GM21717 (cell line): ENCODE measurements around the gene ABHD6.
"Not testable (repeated sequence)": the region's sequence is repeated elsewhere in the genome, so short reads cannot be mapped to it uniquely, and the experiment has no call there.

Source experiments
- ATAC-seq: cut with Tn5 transposase; IDR thresholded peaks from one replicate; pipeline ENCODE4 v1.9.1; 2021; ENCODE audit warnings: mild to moderate bottlenecking, moderate library complexity; ENCODE audit not compliant: unreplicated experiment

The ABHD6 gene

DNA sequence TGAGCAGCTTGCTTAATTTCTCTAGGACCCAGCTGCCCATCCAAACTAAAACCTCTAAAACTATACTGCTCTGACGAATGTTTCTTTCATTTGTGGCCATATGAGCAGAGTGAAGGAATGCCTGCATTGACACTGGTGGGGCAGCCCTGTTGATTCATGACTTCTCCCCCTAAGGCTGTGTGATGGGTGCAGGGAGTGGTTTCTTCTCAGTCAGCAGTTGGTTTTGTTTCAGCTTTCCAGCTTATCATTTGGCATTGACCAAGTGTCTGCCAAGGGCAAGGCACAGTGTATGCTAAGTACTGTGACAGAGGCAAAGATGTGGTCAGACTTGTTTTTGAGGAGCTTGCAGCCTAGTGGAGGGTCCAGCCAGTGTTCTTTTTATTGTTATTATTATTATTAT is 4.7 kb downstream of the ABHD6 start:
- no peak for ATAC-seq

DNA sequence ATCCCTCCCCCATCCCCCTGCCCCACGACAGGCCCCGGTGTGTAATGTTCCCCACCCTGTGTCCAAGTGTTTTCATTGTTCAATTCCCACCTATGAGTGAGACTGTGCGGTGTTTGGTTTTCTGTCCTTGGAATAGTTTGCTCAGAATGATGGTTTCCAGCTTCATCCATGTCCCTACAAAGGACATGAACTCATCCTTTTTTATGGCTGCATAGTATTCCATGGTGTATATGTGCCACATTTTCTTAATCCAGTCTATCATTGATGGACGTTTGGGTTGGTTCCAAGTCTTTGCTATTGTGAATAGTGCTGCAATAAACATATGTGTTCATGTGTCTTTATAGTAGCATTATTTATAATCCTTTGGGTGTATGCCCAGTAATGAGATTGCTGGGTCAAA is 5.3 kb downstream of the ABHD6 start:
- ATAC-seq = not testable (repeated sequence)

DNA sequence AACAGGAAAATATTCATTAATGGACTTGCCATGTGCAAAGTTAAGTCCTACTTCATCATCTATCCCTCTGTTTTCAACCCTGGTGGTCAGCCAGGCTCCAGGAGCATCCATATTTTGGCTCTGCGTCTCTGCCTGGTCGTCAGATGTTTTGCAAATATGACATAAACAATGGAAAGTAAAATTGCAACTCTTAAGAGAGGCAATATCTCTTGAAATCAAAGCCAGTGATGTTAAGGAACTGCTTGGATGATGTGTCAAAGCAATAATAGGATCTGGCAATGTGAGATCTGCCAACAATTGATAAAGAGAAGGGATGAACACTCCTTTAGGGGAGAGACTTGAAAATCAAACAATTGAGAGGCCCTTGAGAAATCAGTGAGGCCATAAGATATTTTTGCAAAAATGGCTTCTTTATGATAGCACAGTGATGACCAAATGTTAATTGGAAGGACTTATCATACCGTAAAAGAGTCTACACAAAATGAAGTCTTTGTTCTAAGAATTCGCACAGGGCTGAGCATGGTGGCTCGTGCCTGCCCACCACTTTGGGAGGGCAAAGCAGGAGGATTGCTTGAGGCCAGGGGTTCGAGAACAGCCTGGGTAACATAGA is 6.5 kb downstream of the ABHD6 start:
- ATAC-seq = no peak

DNA sequence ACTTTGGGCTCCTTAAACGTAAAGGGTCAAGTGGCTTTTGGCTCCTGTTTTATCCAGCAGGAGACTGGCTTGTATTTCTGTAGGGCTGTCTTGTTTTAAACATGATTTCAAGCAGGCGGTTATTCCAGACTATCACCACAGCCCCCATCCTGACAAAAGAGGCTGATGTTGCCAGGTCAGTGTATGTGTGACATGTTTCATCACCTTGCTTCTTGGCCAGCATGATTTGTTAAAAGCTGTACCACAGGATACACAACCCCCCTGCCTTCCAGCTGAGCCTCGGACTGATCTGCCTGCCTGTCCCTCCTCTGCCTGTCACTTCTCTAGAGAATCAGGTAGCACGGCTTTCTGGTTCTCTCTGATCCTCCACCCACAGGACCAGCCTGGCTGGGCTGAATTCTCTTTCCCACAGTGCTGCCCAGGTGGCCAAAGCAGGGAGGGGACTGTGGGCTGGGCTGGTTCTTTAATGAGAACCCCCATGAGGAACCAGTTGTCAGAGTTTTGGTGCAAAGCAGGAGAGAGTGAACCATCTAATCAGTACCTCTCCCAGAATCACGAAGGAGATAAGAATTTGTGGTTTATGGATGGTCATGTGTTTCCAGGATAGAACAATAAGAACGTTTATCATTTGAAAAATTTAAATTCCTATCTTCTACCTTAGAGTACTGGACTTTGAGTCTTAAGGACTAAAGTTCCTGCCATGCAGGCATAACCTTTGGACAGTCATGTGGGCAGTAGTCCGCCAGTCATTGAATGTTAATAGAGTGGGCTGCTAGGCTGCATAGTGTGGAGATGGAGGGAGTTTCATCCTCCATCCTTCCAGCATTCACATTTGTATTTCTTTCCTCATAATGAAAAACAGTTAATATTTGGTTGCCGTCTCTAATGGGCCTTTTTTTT is 8.8 kb downstream of the ABHD6 start:
- no peak for ATAC-seq

DNA sequence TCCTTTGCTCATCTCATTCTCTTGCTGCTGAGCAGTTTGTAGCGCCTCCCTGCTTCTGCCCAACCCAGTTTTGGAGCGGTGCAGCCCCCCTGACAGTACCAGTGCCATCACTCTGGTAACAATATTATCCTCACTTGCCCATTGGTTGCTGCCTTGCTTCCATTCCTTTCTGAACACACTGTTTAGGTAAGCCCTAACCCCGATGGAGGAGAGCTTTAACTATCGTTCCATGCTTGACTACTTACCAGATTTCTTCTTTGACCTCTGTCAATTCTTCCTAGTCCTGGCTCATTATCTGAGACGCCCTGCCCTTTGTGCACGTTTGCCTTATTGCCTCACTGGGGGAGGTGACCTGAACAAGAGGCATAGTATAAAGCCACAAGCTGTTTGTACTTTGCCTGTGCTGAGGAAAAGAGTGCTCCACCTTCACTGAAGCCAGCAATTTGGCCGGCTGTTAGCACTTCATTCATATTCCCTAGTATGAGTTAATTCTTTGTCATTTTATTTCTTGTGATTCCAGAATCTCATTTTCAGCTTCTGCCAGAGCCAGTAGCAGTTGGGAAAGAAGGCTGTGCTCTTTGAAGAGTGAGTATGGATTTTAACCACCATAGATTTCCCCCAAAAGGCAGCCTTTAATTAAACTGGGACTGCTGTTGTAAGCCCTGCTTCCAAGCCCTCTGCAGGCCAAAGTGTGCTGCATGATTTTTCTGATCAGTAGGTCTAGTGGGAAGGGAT is 11.9 kb downstream of the ABHD6 start:
- ATAC-seq = no peak

DNA sequence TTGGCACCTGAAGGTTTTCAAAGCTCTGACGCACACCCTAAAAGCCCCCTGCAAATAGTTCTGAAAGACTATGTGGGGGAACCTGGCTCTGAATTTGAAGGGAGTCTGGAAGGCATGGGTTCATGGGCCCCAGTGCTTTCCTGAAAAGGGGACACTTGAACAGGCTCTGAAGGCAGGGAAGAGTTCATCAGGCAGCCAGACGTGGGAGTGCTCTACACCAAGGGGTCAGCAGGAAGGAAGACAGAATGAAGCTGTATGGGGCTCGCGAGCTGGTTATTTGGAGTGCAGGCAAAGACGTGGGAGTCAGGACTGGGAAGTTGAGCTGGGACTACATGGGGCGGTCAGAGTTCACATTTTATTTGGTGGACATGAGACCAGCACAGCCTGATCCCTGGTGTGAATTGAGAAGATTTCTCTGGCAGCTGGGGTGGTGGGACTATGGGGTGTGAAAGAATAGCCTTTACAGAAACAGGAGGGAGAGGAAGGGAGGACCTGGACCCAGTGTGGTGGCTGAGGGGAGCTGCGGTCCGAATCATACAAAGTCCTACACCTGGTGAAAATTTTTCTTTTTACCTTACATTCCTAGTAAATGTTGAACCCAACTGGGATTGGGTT is 12.6 kb downstream of the ABHD6 start:
- no peak for ATAC-seq

DNA sequence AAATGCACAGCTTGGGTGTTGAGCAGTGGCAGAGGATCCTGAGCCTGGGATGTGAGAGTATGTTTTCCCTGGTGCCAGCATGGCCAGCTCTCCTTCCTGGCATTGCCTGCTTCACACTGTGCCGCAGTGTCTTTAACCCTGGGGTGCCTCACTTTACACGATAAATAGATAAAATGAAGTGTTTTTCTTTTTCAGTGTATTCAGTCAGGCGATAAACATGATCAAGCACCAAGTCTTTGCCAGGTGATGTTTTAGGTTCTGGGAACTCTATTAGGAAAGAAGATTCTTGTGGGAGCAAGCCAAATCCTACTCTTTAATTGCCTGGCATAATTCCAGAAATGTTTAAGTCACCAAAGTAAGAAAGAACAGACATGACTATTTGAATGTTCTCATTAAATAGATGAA is 14.0 kb downstream of the ABHD6 start:
- no peak for ATAC-seq

DNA sequence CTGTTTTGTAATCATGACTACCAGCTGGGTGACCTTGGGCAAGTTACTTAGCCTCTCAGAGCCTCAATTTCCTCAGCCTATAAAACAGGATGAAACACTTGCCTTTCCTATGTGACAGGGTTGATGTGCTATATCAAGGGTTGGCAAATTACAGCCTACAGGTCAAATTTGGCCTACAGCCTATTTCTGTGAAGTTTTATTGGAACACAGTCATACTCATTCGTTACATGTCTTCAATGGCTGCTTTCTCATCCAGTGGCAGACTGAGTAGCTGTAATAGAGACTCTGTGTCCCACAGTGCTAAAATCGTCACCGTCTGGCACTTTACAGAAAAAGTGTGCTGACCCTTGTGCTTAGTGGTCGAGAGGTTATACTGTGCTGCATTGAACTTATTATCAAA is 16.6 kb downstream of the ABHD6 start:
- no peak for ATAC-seq

DNA sequence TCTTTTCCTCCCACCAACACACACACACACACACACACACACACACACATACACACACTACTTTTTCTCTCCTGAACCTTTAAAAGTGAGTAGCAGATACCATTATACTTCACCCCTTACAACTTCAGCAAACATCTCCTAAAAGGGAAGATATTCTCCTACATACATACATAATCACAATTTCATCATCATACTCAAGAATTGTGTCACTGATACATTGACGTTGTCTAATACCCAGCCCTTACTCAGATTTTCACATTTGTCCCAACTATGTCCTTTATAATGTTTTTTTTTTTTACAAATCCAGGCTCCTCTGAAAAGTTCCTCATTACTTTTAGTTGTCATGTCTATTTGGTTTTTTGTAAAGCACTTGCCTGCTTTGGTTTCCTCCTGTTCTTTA is 18.5 kb downstream of the ABHD6 start:
- ATAC-seq = no peak

DNA sequence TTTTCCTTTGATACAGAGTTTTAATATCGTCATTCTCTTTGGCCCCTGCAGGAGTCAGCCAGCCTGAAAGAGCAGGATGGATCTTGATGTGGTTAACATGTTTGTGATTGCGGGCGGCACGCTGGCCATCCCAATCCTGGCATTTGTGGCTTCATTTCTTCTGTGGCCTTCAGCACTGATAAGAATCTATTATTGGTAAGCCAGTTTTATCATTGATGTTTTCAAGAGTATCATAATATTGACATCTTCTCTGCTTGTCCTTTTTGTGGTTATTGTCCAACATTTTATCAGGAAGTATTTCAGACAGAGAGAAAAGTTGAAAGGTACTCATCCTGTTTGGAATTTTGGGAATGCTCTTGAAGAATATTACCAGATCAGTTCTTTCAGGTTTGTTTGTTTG is 18.9 kb downstream of the ABHD6 start:
- ATAC-seq = no peak

DNA sequence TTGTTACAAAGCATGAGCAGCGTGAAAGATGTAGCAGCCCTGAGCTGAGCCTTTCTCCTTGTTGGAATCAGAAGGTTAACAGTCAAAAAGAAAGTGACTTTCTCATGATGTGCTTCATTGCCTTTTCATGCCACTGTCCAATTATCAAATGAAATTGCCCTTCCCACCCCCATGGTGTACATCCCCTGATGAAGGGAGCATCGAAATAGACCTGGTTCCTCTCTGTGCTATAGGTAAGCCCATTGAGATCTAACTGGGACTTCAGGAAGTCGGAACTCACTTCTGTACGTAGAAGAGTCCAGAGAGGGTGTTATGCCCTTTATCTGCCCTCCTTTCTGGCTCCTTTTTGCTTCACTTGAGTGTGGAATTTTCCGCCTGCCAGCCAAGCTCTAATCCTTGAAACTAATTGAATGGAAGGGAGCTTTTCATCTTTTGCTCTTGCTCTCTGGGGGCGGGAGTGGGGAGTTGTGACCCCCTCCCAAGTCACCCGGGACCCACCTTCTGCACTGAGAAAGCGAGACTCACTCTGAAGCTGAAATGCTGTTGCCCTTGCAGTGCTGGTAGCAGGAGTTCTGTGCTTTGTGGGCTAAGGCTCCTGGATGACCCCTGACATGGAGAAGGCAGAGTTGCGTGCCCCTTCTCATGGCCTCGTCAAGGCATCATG is 20.9 kb downstream of the ABHD6 start:
- ATAC-seq = no peak

DNA sequence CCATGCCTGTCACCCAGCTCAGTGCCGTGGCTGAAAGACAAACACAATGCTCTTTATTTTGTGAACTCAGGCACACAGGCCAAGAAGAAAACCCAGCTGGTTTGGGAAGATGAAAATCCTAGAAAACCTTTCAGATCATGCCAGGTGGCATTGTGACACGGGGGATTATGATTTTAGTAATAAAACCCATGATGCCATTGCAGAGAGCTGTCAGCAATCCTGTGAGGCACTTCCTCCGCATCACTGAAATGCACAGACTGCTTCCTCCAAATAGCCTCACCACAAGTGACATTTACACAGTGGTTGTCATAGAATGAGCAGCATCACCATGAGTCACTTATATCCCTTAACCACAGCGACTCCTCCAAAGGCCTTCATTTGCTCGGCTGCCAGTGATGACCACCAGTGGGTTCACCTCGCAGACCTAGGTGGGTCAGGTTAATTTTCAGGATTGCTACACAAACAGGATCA is 22.7 kb downstream of the ABHD6 start:
- ATAC-seq = no peak

DNA sequence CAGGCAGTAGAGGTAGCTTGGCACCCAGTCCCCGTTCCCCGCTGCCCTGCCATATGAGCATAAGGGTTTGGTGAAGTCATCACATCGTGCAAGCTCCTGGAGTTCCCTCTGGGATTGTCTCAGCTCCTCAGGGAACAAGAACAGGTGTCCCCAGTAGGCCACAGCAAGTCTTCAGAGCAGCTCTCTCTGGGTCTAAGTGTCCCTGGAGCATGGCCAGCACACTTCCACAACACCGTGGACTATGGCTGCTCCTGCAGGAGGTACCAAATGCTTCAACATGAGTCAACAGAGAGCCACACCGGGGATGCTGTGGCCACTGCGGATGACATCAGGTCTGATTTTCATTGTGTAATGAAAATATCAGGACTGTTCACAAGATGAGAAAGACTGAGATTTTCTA is 23.1 kb downstream of the ABHD6 start:
- ATAC-seq = no peak

DNA sequence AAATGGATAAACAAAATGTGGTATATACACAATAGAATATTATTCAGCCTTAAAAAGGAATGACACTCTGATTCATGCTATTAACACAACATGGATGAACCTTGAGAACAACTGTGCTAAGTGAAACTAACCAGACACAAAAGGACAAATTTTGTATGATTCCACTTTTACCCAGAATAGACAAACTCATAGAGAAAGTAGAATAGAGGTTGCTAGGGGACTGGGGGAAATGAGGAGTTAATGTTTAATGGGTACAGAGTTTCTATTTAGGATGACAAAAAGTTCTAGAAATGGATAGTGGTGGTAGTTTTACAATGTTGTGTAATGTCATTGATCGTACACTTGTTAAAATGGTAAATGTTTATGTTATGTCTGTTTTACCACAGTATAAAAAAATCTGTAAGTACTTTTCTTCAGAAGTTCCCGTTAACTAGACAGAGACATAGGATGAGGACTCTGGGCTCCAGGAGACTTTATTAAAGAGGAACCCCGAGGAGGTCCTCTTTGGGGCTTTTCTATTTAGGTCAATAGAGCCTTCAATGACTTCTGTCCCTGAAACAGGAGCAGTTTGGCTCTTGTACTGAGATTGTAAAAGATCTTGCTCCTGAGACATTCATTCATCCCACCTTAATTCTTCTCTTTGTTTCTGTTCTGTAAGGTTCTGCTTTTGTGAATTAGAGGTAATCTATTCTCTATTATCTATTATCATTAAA is 24.5 kb downstream of the ABHD6 start:
- no peak for ATAC-seq

DNA sequence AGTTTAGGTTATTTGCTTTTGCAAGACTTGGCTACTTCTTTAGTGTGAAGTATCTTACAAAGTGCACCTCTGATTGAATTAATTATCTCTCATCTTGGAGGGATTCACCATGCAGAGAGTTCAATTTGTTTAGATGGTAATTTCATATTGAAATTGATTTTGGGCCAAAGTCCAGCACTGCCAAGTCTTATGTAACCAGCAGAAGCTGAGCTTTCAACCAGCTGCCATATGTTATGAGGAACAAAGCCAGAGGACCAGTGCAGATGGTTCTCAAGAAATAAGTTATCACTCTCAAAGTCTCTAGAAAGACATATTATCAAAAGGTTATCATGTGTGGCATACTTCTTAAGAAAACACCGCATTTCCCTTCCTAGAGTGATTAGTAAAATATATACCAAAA is 29.0 kb downstream of the ABHD6 start:
- no peak for ATAC-seq

DNA sequence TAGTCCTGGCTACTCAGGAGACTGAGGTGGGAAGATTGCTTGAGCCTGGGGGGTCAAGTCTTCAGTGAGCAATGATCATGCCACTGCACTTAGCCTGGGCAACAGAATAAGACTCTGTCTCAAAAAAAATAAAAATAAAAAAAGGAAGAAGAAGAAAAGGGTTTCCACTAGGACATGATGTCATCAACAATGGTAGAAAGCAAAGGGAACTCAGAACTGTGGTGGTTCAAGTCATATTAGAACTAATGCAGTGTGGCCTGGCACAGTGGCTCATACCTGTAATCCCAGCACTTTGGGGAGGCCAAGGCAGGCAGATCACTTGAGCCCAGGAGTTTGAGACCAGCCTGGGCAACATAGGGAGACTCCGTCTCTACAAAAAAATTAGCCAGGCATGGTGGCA is 30.0 kb downstream of the ABHD6 start:
- ATAC-seq = not testable (repeated sequence)

DNA sequence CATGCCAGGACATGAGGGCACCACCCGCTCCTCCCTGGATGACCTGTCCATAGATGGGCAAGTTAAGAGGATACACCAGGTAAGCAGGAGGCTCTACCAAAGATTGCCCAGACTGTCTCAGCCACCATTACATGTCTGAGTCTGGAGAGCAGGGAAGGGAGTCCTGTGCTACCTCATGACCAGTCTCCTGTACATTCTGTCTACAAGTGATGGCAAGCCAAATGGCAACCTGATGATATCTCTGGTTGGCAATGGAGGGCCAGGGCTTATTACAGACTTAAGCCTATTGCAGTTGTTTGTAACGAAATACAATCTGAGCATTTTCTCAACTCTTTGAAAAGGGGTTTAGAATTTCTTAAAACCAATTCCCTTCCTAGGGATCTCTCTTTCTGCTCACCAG is 31.8 kb downstream of the ABHD6 start:
- ATAC-seq = no peak

DNA sequence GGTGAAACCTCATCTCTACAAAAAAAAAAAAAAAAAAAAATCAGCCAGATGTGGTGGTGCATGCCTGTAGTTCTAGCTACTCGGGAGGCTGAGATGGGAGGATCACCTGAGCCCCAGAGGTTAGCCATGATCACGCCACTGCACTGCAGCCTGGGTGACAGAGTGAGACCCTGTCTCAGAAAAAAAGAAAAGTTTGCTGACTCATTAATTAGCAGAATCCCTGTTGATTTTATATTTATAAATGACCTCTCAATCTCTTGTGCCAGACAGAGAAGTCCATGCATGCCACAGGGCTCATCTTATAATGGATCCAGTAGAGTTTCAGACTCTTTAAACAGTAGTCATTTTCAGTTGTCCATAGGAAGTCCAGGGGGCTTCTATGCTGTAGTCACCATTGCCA is 32.9 kb downstream of the ABHD6 start:
- ATAC-seq = no peak

DNA sequence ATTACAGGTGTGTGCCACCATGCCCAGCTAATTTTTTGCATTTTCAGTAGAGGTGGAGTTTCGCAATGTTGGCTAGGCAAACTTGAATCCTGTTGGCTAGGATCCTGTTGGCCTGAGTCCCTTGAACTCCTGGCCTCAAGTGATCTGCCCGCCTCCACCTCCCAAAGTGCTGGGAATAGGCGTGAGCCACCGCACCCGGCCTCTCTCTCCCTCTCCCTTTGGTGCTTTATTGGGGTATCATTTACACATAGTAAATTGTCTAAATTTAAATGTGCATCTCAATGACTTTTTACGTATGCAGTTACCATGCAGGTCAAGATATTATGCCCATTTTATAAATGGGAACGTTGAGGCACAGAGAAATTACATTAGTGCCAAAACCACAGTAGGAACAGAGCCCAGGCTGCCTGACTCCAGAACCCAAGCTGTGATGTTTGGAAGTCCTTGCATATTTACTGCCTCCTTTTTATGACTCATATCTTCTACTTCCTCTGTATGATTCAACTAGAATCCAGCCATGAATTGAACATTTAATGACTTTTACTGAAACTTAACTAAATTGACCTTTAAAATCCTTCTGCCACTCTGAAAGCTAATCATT is 34.4 kb downstream of the ABHD6 start:
- ATAC-seq = no peak

DNA sequence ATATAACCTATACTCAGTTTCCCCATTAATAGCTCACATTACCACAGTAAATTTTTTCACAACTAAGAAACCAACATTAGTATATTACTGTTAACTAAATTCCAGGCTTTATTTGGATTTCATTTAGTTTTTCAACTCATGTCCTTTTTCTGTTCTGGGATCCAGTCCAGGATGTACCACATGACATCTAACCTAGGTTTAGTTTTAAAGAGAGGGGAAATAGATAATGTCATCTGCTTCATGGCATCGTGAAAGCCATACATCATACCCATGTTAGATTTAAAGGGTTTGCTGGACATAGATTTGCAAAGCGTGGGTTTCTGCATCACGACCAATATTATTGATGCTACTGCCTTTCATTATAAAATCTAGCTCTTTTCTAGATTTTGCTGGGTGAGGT is 35.3 kb downstream of the ABHD6 start:
- ATAC-seq = no peak
